H1 (cell line): Measurements from ENCODE around the gene TARP.

Experiments used
- CTCF ChIA-PET: fragments of 300-600 bp; sonication (Branson Sonifier 250); formaldehyde crosslinking; loops from one replicate; lab custom pipeline; 2021; ENCODE audit not compliant: partially characterized antibody; lab: Charles Lee
- POLR2A ChIA-PET: fragments of 300-600 bp; sonication (Branson Sonifier 250); formaldehyde crosslinking; loops from one replicate; lab custom pipeline; 2021; ENCODE audit warnings: inconsistent platforms; ENCODE audit not compliant: partially characterized antibody; lab: Charles Lee
- DNase-seq, 2 experiments: peaks; one replicate each; pipeline versions ENCODE4 v3.0.0 to v3.0.0-alpha.2; 2010 to 2022; ENCODE audit warnings: low spot score in 2 of 2, low read depth in 1 of 2, mixed read lengths in 1 of 2
- FAIRE-seq: peaks from 2 replicates; lab custom pipeline; 2011; peaks lifted over from hg19 to GRCh38; lab: Jason Lieb, UNC
- H2AFZ ChIP-seq: 2 replicates; pipeline ENCODE4 v1.8.1; 2012; ENCODE audit warnings: low read length, inconsistent platforms
- H2AK5ac ChIP-seq: 2 replicates; pipeline ENCODE4 v1.6.1; 2013; ENCODE audit warnings: low read depth, low read length
- H2BK120ac ChIP-seq: replicated peaks from 2 replicates; pipeline ENCODE3; 2013; ENCODE audit warnings: low read depth, low read length, inconsistent platforms
- H2BK12ac ChIP-seq: 2 replicates; pipeline ENCODE4 v1.6.1; 2013; ENCODE audit warnings: low read depth, low read length
- H2BK15ac ChIP-seq: 2 replicates; pipeline ENCODE4 v1.6.1; 2013; ENCODE audit warnings: low read length
- H2BK20ac ChIP-seq: 2 replicates; pipeline ENCODE4 v1.6.1; 2013; ENCODE audit warnings: low read length
- H2BK5ac ChIP-seq: 2 replicates; pipeline ENCODE4 v1.6.1; 2013; ENCODE audit warnings: low read depth, low read length
- H3K14ac ChIP-seq: 2 replicates; pipeline ENCODE4 v1.6.1; 2013; ENCODE audit warnings: inconsistent platforms; ENCODE audit not compliant: insufficient read length
- H3K18ac ChIP-seq: 2 replicates; pipeline ENCODE4 v1.6.1; 2013; ENCODE audit warnings: low read length; ENCODE audit errors: extremely low read depth
- H3K23ac ChIP-seq: 2 replicates; pipeline ENCODE4 v1.6.1; 2013; ENCODE audit warnings: inconsistent platforms; ENCODE audit not compliant: insufficient read length
- H3K23me2 ChIP-seq: 2 replicates; pipeline ENCODE4 v1.6.1; 2013; ENCODE audit warnings: low read depth, low read length
- H3K27ac ChIP-seq: 2 replicates; pipeline ENCODE4 v1.6.1; 2011; ENCODE audit warnings: low read depth, low read length, inconsistent platforms
- H3K27me3 ChIP-seq, 4 experiments: replicated peaks in 1 of 4; 1 replicate in 1 of 4; 2 replicates in 3 of 4; pipeline versions ENCODE4 v1.6.1 to v1.8.1; 2011 to 2013; ENCODE audit warnings: low read length in 3 of 4, mild to moderate bottlenecking in 3 of 4, inconsistent platforms in 2 of 4, mixed read lengths in 2 of 4, moderate library complexity in 1 of 4; ENCODE audit not compliant: control insufficient read depth in 3 of 4, insufficient read depth in 3 of 4; ENCODE audit errors: extremely low read depth in 1 of 4
- H3K36me3 ChIP-seq, 4 experiments: 2 replicates each; pipeline versions ENCODE4 v1.6.1 to v1.8.1; 2011 to 2013; ENCODE audit warnings: mild to moderate bottlenecking in 4 of 4, low read length in 3 of 4, moderate library complexity in 2 of 4, control low read depth in 1 of 4, inconsistent platforms in 1 of 4; ENCODE audit not compliant: insufficient read depth in 4 of 4, control insufficient read depth in 2 of 4
- H3K4ac ChIP-seq: replicated peaks from 2 replicates; pipeline ENCODE3; 2013; ENCODE audit warnings: low read length, low read depth, mixed read lengths, inconsistent platforms; ENCODE audit not compliant: insufficient read length
- H3K4me1 ChIP-seq, 4 experiments: replicated peaks in 1 of 4; 1 replicate in 1 of 4; 2 replicates in 3 of 4; pipeline versions ENCODE4 v1.6.1 to v1.8.1; 2011 to 2013; ENCODE audit warnings: low read length in 3 of 4, inconsistent platforms in 2 of 4, mixed read lengths in 1 of 4; ENCODE audit not compliant: insufficient read depth in 4 of 4, control insufficient read depth in 3 of 4
- H3K4me2 ChIP-seq, 2 experiments: 2 replicates each; pipeline versions ENCODE4 v1.6.1 to v1.8.1; 2011 to 2013; ENCODE audit warnings: low read depth in 2 of 2, low read length in 2 of 2, control low read depth in 1 of 2, inconsistent platforms in 1 of 2, mild to moderate bottlenecking in 1 of 2; ENCODE audit not compliant: insufficient read depth in 1 of 2
- H3K4me3 ChIP-seq, 4 experiments: fragments of 200-600, 300-600 bp in 1 of 4; sonication (generic), shearing (Covaris generic), sonication (Bioruptor Twin) in 1 of 4; 2 replicates each; pipeline versions ENCODE4 v1.5.1 to v1.8.1; 2011 to 2016; ENCODE audit warnings: low read length in 4 of 4, low read depth in 3 of 4, control low read depth in 2 of 4, inconsistent platforms in 2 of 4, mild to moderate bottlenecking in 2 of 4, mixed read lengths in 1 of 4, moderate library complexity in 1 of 4; ENCODE audit not compliant: insufficient read depth in 2 of 4; ENCODE audit errors: extremely low read depth in 1 of 4
- H3K56ac ChIP-seq: replicated peaks from 2 replicates; pipeline ENCODE3; 2013; ENCODE audit warnings: low read depth, mild to moderate bottlenecking, mixed read lengths, low read length, inconsistent platforms; ENCODE audit not compliant: insufficient read length
- H3K79me1 ChIP-seq: 2 replicates; pipeline ENCODE4 v1.6.1; 2013; ENCODE audit warnings: low read depth, low read length, control low read depth
- H3K79me2 ChIP-seq, 2 experiments: 2 replicates each; pipeline versions ENCODE4 v1.6.1 to v1.8.1; 2012 to 2013; ENCODE audit warnings: low read length in 2 of 2, mild to moderate bottlenecking in 2 of 2, inconsistent platforms in 1 of 2; ENCODE audit not compliant: insufficient read depth in 2 of 2, control insufficient read depth in 1 of 2
- H3K9ac ChIP-seq, 4 experiments: replicated peaks in 1 of 4; 1 replicate in 1 of 4; 2 replicates in 3 of 4; pipeline versions ENCODE4 v1.6.1 to v1.8.1; 2011 to 2013; ENCODE audit warnings: low read depth in 3 of 4, low read length in 3 of 4, control low read depth in 2 of 4, mild to moderate bottlenecking in 2 of 4, moderate library complexity in 2 of 4, inconsistent platforms in 1 of 4; ENCODE audit errors: extremely low read depth in 1 of 4
- H3K9me3 ChIP-seq, 2 experiments: 2 replicates each; pipeline versions ENCODE4 v1.6.1 to v1.8.1; 2012 to 2013; ENCODE audit warnings: mild to moderate bottlenecking in 2 of 2, moderate library complexity in 2 of 2, control low read depth in 1 of 2, inconsistent platforms in 1 of 2, low read depth in 1 of 2, low read length in 1 of 2, mixed read lengths in 1 of 2; ENCODE audit not compliant: insufficient read depth in 2 of 2
- H4K20me1 ChIP-seq, 2 experiments: replicated peaks in 1 of 2; 2 replicates each; pipeline versions ENCODE3 to v1.8.1; 2011 to 2013; ENCODE audit warnings: inconsistent platforms in 2 of 2, low read length in 2 of 2, mild to moderate bottlenecking in 1 of 2; ENCODE audit not compliant: insufficient read depth in 2 of 2, control insufficient read depth in 1 of 2
- H4K5ac ChIP-seq: 2 replicates; pipeline ENCODE4 v1.6.1; 2013; ENCODE audit warnings: low read length, low read depth, mixed read lengths, inconsistent platforms; ENCODE audit not compliant: insufficient read length
- H4K8ac ChIP-seq: 2 replicates; pipeline ENCODE4 v1.8.0; 2013; ENCODE audit warnings: mild to moderate bottlenecking, moderate library complexity, low read length, inconsistent platforms; ENCODE audit not compliant: insufficient read depth; ENCODE audit errors: extremely low read depth
- H4K91ac ChIP-seq: replicated peaks from 2 replicates; pipeline ENCODE3; 2013; ENCODE audit warnings: low read length, mixed read lengths, inconsistent platforms; ENCODE audit not compliant: insufficient read length
- ATF2 ChIP-seq: IDR thresholded peaks from 2 replicates; pipeline ENCODE4 v1.6.1; 2012; ENCODE audit warnings: low read length, inconsistent platforms
- ATF3 ChIP-seq: IDR thresholded peaks from 2 replicates; pipeline ENCODE4 v1.6.1; 2011; ENCODE audit warnings: low read depth, mild to moderate bottlenecking, low read length; ENCODE audit not compliant: insufficient read depth
- CTBP2 ChIP-seq: IDR thresholded peaks from 2 replicates; pipeline ENCODE4 v1.7.0; 2011; ENCODE audit warnings: borderline replicate concordance, mild to moderate bottlenecking, moderate library complexity, mixed read lengths, low read length; ENCODE audit not compliant: insufficient read depth, insufficient read length
- EGR1 ChIP-seq: IDR thresholded peaks from 2 replicates; pipeline ENCODE4 v1.6.1; 2011; ENCODE audit warnings: low read depth, low read length, borderline replicate concordance
- JUND ChIP-seq: IDR thresholded peaks from 2 replicates; pipeline ENCODE4 v1.6.1; 2011; ENCODE audit warnings: mild to moderate bottlenecking, improper control_type of control experiment, low read length
- KDM4A ChIP-seq: IDR thresholded peaks from one replicate; pipeline ENCODE4 v1.7.1; 2012; ENCODE audit warnings: low read depth, mild to moderate bottlenecking, moderate library complexity, low read length, inconsistent platforms; ENCODE audit not compliant: severe bottlenecking
- NANOG ChIP-seq: IDR thresholded peaks from 2 replicates; pipeline ENCODE4 v1.6.1; 2011; ENCODE audit warnings: low read length, low read depth, mild to moderate bottlenecking, inconsistent platforms; ENCODE audit not compliant: insufficient read depth, poor library complexity, severe bottlenecking
- NRF1 ChIP-seq: IDR thresholded peaks from 2 replicates; pipeline ENCODE4 v1.6.1; 2011; ENCODE audit warnings: mild to moderate bottlenecking, low read depth, low read length, improper control_type of control experiment
- PHF8 ChIP-seq: fragments of 200-600 bp; sonication (generic); conservative IDR thresholded peaks from 2 replicates; pipeline ENCODE4 v1.7.1; 2012; ENCODE audit warnings: low read depth, mild to moderate bottlenecking, inconsistent platforms, low read length, moderate library complexity
- SP2 ChIP-seq: IDR thresholded peaks from 2 replicates; pipeline ENCODE4 v1.6.1; 2012; ENCODE audit warnings: mild to moderate bottlenecking, low read length, inconsistent platforms
- SRF ChIP-seq: IDR thresholded peaks from 2 replicates; pipeline ENCODE4 v1.6.1; 2011; ENCODE audit warnings: mild to moderate bottlenecking, low read depth, low read length, moderate library complexity
- TAF1 ChIP-seq: IDR thresholded peaks from 2 replicates; pipeline ENCODE4 v1.6.1; 2011; ENCODE audit warnings: mild to moderate bottlenecking, low read depth, low read length
- WGBS, 2 experiments: shearing (Covaris generic) in 1 of 2; methylation state at CpG; one replicate each; pipeline versions ENCODE4 v1.1.6 to v1.1.7; 2013 to 2015; ENCODE audit warnings: low lambda C conversion rate in 2 of 2, mixed read lengths in 2 of 2, inconsistent platforms in 1 of 2, low coverage in 1 of 2, missing lambda C conversion rate in 1 of 2; ENCODE audit not compliant: insufficient replicate concordance in 2 of 2, insufficient coverage in 1 of 2, insufficient read length in 1 of 2; ENCODE audit errors: extremely low coverage in 1 of 2, missing lambda C conversion rate in 1 of 2; 5-methylcytosine and 5-hydroxymethylcytosine counted together

TARP gene

GRCh38 chr7:38248069-38248567 is 25.3 kb downstream of the TARP start:
- ChIA-PET POLR2A (no interaction called here), CTCF (no interaction called here)
- H3K27me3 ChIP-seq, result peaks cover 0 to 1% (median 0%) of the 10 kb centered on the region in 4 experiments; a peak in 1 of 7 replicates
- H2BK20ac ChIP-seq, result no peak overlapping the region
- H2BK15ac ChIP-seq, result no peak overlapping the region
- H3K9me3 ChIP-seq, result no peaks in the 10 kb centered on the region
- no peak overlapping the region for H3K14ac ChIP-seq
- no peak overlapping the region for H2BK120ac ChIP-seq
- H2AK5ac ChIP-seq, result no peak overlapping the region
- H4K5ac ChIP-seq, result no peak overlapping the region
- no peak overlapping the region for H3K4me2 ChIP-seq
- no peaks in the 10 kb centered on the region for H4K20me1 ChIP-seq
- H3K27ac ChIP-seq, result no peak overlapping the region
- no peak overlapping the region for H3K4ac ChIP-seq
- no peaks in the 10 kb centered on the region for H3K79me2 ChIP-seq
- H3K9ac ChIP-seq, result no peak overlapping the region
- no peak overlapping the region for H3K4me3 ChIP-seq
- no peak overlapping the region for H2BK5ac ChIP-seq
- 95% methylated on average over 5 of the region's 5 CpGs; no CpG with 5 or more reads in 1 of the 2 experiments for WGBS, 2 experiments
- H4K8ac ChIP-seq, result no peak overlapping the region
- H3K36me3 ChIP-seq, result no peaks in the 10 kb centered on the region
- H2AFZ ChIP-seq, result no peak overlapping the region
- DNase-seq, result no peak
- H3K18ac ChIP-seq, result no peak overlapping the region
- no peak overlapping the region for H3K23ac ChIP-seq
- H4K91ac ChIP-seq, result no peak overlapping the region
- H3K56ac ChIP-seq, result no peak overlapping the region
- no peaks in the 10 kb centered on the region for H3K4me1 ChIP-seq
- H3K23me2 ChIP-seq, result no peaks in the 10 kb centered on the region; the same call in 1 of the 2 replicates
- H3K79me1 ChIP-seq, result no peaks in the 10 kb centered on the region
- FAIRE-seq, result no peak
- H2BK12ac ChIP-seq, result no peak overlapping the region
- no peak for TF ChIP-seq KDM4A
- no peak for TF ChIP-seq NRF1
- TF ChIP-seq NANOG, result no peak
- no peak for TF ChIP-seq SRF
- TF ChIP-seq JUND, result no peak
- no peak for TF ChIP-seq ATF3
- TF ChIP-seq SP2, result no peak
- no peak for TF ChIP-seq TAF1
- TF ChIP-seq ATF2, result no peak
- no peak for TF ChIP-seq CTBP2
- TF ChIP-seq EGR1, result no peak
- TF ChIP-seq PHF8, result no peak
